T-helper 2 cell treated with Interferon-gamma antibody and Interleukin-4, amounts not matched to agents 5 μg/mL and 100 μg/mL, for 36 hours (primary cell): ENCODE data around the gene SLC10A2.
"Not testable (repeated sequence)": the region's sequence is repeated elsewhere in the genome, so short reads cannot be mapped to it uniquely, and the experiment has no call there.

Experiments
- DNase-seq: peaks from one replicate; pipeline ENCODE4 v3.0.0; 2021; ENCODE audit warnings: low spot score
- H3K27ac Mint-ChIP-seq: one replicate; pipeline ENCODE4 v1.8.0; 2021; ENCODE audit warnings: mild to moderate bottlenecking, mixed read lengths
- H3K27me3 Mint-ChIP-seq: one replicate; pipeline ENCODE4 v1.8.0; 2021; ENCODE audit warnings: low read depth, mixed read lengths
- H3K36me3 Mint-ChIP-seq: one replicate; pipeline ENCODE4 v1.8.0; 2021; ENCODE audit warnings: low read depth, mixed read lengths
- H3K4me1 Mint-ChIP-seq: one replicate; pipeline ENCODE4 v1.8.0; 2021; ENCODE audit warnings: low read depth, mixed read lengths
- H3K4me3 Mint-ChIP-seq: one replicate; pipeline ENCODE4 v1.8.0; 2022; ENCODE audit warnings: mild to moderate bottlenecking, moderate library complexity, mixed read lengths
- H3K9me3 Mint-ChIP-seq: one replicate; pipeline ENCODE4 v1.8.0; 2021; ENCODE audit warnings: mixed read lengths

SLC10A2 gene

GRCh38 chr13:103066079-103066780, at the start of gene SLC10A2:
SLC10A2 (minus strand) TSS chr13:103066417; CDS start chr13:103066249, 168 bp downstream.
- Mint-ChIP-seq H3K27ac (no peak within 1 kb of the TSS), H3K4me3 (no peak within 1 kb of the TSS), H3K27me3 (no peaks in the 10 kb centered on the region), H3K36me3 (no peaks in the 10 kb centered on the region), H3K4me1 (no peaks in the 10 kb centered on the region), H3K9me3 (no peaks in the 10 kb centered on the region)
- DNase-seq, result no peak

GRCh38 chr13:103107580-103107979, 41.4 kb upstream of the SLC10A2 start:
- DNase-seq, result no peak
- no peak overlapping the region for H3K27ac Mint-ChIP-seq
- H3K9me3 Mint-ChIP-seq, result peaks cover 7% of the 10 kb centered on the region
- H3K36me3 Mint-ChIP-seq, result no peaks in the 10 kb centered on the region
- H3K4me3 Mint-ChIP-seq, result no peak overlapping the region
- no peaks in the 10 kb centered on the region for H3K27me3 Mint-ChIP-seq
- no peaks in the 10 kb centered on the region for H3K4me1 Mint-ChIP-seq

GRCh38 chr13:103104340-103104739, 38.1 kb upstream of the SLC10A2 start:
- no peaks in the 10 kb centered on the region for H3K9me3 Mint-ChIP-seq
- H3K27ac Mint-ChIP-seq, result no peak overlapping the region
- no peak for DNase-seq
- no peaks in the 10 kb centered on the region for H3K27me3 Mint-ChIP-seq
- no peaks in the 10 kb centered on the region for H3K36me3 Mint-ChIP-seq
- no peak overlapping the region for H3K4me3 Mint-ChIP-seq
- no peaks in the 10 kb centered on the region for H3K4me1 Mint-ChIP-seq

GRCh38 chr13:103103456-103103855, 37.2 kb upstream of the SLC10A2 start:
- not testable (repeated sequence) for H3K27me3 Mint-ChIP-seq, DNase-seq, H3K4me3 Mint-ChIP-seq, H3K4me1 Mint-ChIP-seq, H3K9me3 Mint-ChIP-seq, H3K27ac Mint-ChIP-seq, H3K36me3 Mint-ChIP-seq

- no peak for DNase-seq
- no peaks in the 10 kb centered on the region for H3K27me3 Mint-ChIP-seq
- H3K9me3 Mint-ChIP-seq, result no peaks in the 10 kb centered on the region
These were observed 36.3 kb upstream of the SLC10A2 start for GRCh38 chr13:103102482-103102881.

DNA sequence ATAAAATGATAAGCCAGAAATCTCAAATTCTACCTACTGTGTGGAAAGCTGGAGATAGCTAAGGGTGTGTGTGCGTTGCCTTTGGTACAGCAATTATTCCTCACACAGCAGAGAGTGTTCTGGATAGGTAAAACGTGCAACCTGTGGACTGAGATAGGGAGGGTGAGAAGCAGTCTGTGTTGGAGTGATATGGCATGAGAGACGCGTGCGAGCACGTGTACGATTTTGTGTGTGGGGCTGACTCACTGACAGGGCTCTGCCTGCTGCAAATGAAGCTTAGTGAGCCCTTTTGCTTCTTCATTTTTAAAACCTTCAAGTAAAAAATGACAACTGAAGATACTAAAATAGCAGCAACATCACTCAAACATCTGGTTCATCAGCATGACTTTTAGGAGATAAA, 35.7 kb upstream of the SLC10A2 start:
- DNase-seq, result no peak
- no peak overlapping the region for H3K27ac Mint-ChIP-seq
- H3K4me3 Mint-ChIP-seq, result no peak overlapping the region
- H3K27me3 Mint-ChIP-seq, result no peaks in the 10 kb centered on the region
- H3K36me3 Mint-ChIP-seq, result no peaks in the 10 kb centered on the region
- H3K9me3 Mint-ChIP-seq, result no peaks in the 10 kb centered on the region
- no peaks in the 10 kb centered on the region for H3K4me1 Mint-ChIP-seq

More at GRCh38 chr13:103102482-103102881, 36.3 kb upstream of the SLC10A2 start:
- Mint-ChIP-seq H3K36me3 (no peaks in the 10 kb centered on the region), H3K4me1 (no peaks in the 10 kb centered on the region), H3K27ac (no peak overlapping the region), H3K4me3 (no peak overlapping the region)

DNA sequence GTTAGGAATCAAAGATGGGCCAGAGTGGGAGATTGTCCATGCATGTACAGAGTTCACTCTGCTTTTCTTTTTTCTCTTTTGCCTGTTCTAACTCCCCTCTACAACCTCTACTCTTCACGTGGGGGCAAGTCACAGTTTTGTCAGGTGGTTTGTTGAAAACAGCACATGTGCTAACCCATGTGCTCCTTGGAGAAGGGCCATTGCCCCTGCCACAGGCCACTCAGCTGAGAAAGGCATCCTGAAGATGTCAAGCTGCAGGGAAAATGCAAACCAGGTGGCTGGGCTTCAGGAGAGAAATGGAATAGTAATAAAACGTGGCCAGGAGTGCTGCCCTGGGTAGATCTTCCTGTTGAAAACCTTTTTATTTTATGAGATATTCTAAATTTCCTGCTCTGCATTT, 35.3 kb upstream of the SLC10A2 start:
- DNase-seq, result no peak
- Mint-ChIP-seq H3K36me3 (no peaks in the 10 kb centered on the region), H3K9me3 (no peaks in the 10 kb centered on the region), H3K27ac (no peak overlapping the region), H3K27me3 (no peaks in the 10 kb centered on the region), H3K4me1 (no peaks in the 10 kb centered on the region), H3K4me3 (no peak overlapping the region)

GRCh38 chr13:103100830-103101229, 34.6 kb upstream of the SLC10A2 start:
- no peak overlapping the region for H3K27ac Mint-ChIP-seq
- no peaks in the 10 kb centered on the region for H3K36me3 Mint-ChIP-seq
- H3K9me3 Mint-ChIP-seq, result no peaks in the 10 kb centered on the region
- no peaks in the 10 kb centered on the region for H3K27me3 Mint-ChIP-seq
- no peak for DNase-seq
- no peak overlapping the region for H3K4me3 Mint-ChIP-seq
- H3K4me1 Mint-ChIP-seq, result no peaks in the 10 kb centered on the region

DNA sequence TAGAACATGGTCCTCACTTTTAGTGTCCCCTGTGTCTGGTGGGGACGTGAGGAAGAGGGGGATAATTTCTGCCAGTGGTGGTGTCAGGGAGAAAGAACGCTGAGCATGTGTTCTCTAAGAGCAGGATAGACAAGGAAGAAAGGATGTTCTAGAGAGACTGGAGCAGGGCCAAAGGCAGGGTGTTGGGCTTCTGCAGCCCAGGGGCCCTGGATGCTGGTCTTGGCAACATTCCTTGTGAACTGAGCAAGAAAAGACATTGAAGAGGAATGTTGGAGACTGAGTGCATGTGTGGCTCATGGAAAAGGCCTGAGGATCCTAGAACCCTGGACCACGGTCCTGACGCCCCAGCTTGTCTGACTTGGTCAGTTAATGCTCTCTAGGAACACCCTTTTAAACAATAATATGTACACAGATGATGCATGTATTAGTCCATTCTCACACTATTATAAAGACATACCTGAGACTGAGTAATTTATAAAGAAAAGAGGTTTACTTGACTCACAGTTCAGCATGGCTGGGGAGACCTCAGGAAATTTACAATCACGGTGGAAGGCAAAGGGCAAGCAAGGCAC, 33.6 kb upstream of the SLC10A2 start:
- no peak overlapping the region for H3K4me3 Mint-ChIP-seq
- H3K27ac Mint-ChIP-seq, result no peak overlapping the region
- H3K36me3 Mint-ChIP-seq, result no peaks in the 10 kb centered on the region

DNA sequence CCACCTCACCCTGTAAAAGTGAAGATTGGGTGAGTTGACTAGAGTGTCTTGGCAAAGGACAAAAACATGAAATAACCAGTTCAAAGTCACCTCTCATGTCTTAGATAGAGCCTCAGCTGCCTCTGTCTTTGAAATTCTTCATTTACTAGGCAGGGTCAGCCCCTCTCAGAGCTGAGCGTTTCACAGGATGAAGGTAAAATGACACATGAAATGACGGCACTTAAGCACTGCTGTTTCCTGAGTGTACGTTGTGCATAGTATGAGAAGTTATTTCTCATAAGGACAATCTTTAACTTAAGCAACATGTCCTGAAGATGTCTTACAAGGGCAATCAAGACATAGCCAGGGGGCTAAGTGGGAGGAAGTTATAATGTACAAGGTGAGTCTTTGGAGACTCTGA, 32.3 kb upstream of the SLC10A2 start:
- H3K36me3 Mint-ChIP-seq, result no peaks in the 10 kb centered on the region
- no peak overlapping the region for H3K27ac Mint-ChIP-seq
- DNase-seq, result no peak
- peaks cover 6% of the 10 kb centered on the region for H3K9me3 Mint-ChIP-seq
- no peaks in the 10 kb centered on the region for H3K4me1 Mint-ChIP-seq
- H3K4me3 Mint-ChIP-seq, result no peak overlapping the region
- no peaks in the 10 kb centered on the region for H3K27me3 Mint-ChIP-seq

More for the DNA sequence above, 33.6 kb upstream of the SLC10A2 start:
- no peaks in the 10 kb centered on the region for H3K27me3 Mint-ChIP-seq
- DNase-seq, result no peak
- no peaks in the 10 kb centered on the region for H3K9me3 Mint-ChIP-seq
- H3K4me1 Mint-ChIP-seq, result no peaks in the 10 kb centered on the region

DNA sequence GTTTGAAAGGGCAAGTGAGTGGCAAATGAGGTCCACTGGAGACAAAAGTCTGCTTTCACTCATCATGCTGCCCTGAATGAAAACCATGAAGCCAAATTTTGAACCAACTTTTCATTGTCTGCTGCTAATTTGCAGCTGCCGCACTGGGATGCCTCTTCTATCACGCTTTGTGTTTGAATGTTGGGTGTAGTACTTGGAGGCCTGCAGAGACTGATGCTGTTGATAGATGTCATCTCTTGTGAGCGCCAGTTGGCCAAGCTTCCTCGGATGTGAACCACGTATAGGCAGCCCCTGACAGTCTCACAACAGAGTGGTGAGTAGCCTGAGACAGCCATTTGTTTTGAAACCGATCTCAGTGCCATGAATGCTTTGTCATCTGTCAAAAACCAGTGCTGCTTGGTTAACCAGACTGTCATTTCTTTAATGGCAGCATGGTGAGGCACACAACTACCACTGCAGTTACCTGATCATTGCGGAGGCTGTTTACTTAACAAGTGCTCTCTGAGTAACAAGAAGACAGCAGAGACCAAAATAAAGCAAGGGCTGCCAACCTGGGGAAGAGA, 31.2 kb upstream of the SLC10A2 start:
- Mint-ChIP-seq H3K4me1 (no peaks in the 10 kb centered on the region), H3K36me3 (no peaks in the 10 kb centered on the region), H3K27ac (no peak overlapping the region), H3K27me3 (no peaks in the 10 kb centered on the region), H3K9me3 (peaks cover 11% of the 10 kb centered on the region), H3K4me3 (no peak overlapping the region)
- DNase-seq, result no peak

- H3K27me3 Mint-ChIP-seq, H3K4me3 Mint-ChIP-seq, DNase-seq, H3K27ac Mint-ChIP-seq, H3K36me3 Mint-ChIP-seq, H3K4me1 Mint-ChIP-seq: not testable (repeated sequence)
- peaks cover 22% of the 10 kb centered on the region for H3K9me3 Mint-ChIP-seq
These were observed 27.4 kb upstream of the SLC10A2 start for GRCh38 chr13:103093649-103094048.

GRCh38 chr13:103087275-103087674, 21.1 kb upstream of the SLC10A2 start:
- no peaks in the 10 kb centered on the region for H3K36me3 Mint-ChIP-seq
- H3K27me3 Mint-ChIP-seq, result no peaks in the 10 kb centered on the region
- H3K4me3 Mint-ChIP-seq, result no peak overlapping the region
- no peak overlapping the region for H3K27ac Mint-ChIP-seq
- H3K4me1 Mint-ChIP-seq, result no peaks in the 10 kb centered on the region
- DNase-seq, result no peak
- H3K9me3 Mint-ChIP-seq, result peaks cover 10% of the 10 kb centered on the region

DNA sequence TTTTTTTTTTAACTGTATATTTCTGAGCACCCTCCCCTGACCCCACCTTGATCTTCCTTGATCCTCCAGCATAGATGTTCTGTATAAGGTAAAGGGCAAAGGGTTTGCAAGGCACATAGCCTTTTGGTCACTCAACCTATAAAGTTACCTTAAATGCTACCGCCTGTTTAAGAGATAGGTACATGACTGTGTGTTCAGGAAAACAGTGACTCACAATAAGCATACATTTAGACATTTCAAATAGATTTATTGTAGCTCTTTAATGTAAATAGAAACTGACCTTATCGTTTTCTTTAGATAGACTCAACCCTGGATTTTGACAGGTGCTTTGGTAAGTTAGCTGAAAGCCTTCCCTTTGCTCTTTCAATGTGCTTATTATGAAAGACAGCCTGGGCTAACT, 15.2 kb upstream of the SLC10A2 start:
- H3K36me3 Mint-ChIP-seq, result no peaks in the 10 kb centered on the region
- H3K27ac Mint-ChIP-seq, result no peak overlapping the region
- H3K4me3 Mint-ChIP-seq, result no peak overlapping the region
- H3K4me1 Mint-ChIP-seq, result no peaks in the 10 kb centered on the region
- H3K9me3 Mint-ChIP-seq, result no peaks in the 10 kb centered on the region
- no peaks in the 10 kb centered on the region for H3K27me3 Mint-ChIP-seq
- no peak for DNase-seq
